HG02885 (cell line): Measurements from ENCODE around the gene NID1.
"Not testable (repeated sequence)": the region's sequence is repeated elsewhere in the genome, so short reads cannot be mapped to it uniquely, and the experiment has no call there.

ENCODE experiments used
- ATAC-seq: cut with Tn5 transposase; IDR thresholded peaks from one replicate; pipeline ENCODE4 v1.9.1; 2021; ENCODE audit warnings: mild to moderate bottlenecking; ENCODE audit not compliant: unreplicated experiment, poor library complexity

The NID1 gene

DNA sequence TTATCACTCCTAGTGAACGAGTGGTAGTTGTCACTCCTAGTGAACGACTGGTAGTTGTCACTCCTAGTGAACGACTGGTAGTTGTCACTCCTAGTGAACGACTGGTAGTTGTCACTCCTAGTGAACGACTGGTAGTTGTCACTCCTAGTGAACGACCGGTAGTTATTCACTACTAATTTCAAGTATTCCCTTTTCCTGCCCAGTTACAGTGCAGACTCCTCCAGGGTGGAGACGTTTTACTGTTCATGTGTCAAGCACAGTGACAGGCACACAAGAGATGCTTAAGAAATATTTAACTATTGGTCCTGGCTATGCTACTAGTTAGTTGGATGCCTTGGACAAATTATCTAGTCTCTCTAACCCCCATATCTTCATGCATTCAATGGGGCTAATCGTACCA lies 61.8 kb downstream of the NID1 start:
- not testable (repeated sequence) for ATAC-seq

- ATAC-seq = no peak
Measured at GRCh38 chr1:236002572-236002971, 62.3 kb downstream of the NID1 start.

- ATAC-seq = no peak
Measured at GRCh38 chr1:236002025-236002390, 62.9 kb downstream of the NID1 start.

GRCh38 chr1:236000781-236001180 lies 64.1 kb downstream of the NID1 start:
- no peak for ATAC-seq

GRCh38 chr1:235999259-235999925 lies 65.5 kb downstream of the NID1 start:
- ATAC-seq = peak; percentile 83

DNA sequence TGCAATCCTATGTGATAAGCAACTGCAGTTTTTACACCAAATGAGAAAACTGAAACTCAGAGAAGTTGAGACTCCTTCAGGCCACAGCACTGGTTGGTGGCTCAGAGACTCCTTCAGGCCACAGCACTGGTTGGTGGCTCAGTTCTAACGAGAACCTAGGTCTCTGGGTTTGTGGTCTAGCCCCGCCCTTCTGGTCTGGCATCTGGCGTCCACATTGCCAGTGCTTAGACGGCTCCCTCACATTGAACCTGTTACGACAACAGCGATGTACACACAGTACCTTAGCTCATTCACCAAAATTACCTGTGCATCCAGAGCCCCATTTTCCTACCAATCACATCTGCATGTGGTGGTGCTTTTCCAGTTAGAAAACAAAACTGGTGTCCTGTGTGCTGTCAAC lies 66.1 kb downstream of the NID1 start:
- peak; percentile 26 for ATAC-seq

- no peak for ATAC-seq
Measured at GRCh38 chr1:235997931-235998330, 67.0 kb downstream of the NID1 start.

DNA sequence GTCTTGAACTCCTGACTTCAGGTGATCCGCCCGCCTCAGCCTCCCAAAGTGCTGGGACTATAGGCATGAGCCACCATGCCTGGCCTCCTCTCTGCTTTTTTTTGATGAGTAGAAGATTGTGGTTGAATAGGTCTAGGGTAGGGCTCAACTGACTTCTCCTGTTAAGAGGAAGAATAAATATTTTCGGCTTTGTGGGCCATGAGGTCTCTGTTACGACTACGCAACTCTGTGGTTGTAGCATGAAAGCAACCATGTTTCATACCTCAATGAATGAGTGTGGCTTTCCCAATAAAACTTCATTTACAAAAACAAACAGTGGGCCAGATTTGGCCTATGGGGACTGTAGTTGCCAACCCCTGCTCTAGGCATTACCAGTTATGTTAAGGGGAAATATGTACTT lies 67.8 kb downstream of the NID1 start:
- no peak for ATAC-seq

GRCh38 chr1:235996048-235996785 lies 68.7 kb downstream of the NID1 start:
- ATAC-seq = peak; percentile 37

GRCh38 chr1:235995511-235995910 lies 69.4 kb downstream of the NID1 start:
- no peak for ATAC-seq

- no peak for ATAC-seq
Measured at GRCh38 chr1:235993652-235994051, 71.2 kb downstream of the NID1 start.

DNA sequence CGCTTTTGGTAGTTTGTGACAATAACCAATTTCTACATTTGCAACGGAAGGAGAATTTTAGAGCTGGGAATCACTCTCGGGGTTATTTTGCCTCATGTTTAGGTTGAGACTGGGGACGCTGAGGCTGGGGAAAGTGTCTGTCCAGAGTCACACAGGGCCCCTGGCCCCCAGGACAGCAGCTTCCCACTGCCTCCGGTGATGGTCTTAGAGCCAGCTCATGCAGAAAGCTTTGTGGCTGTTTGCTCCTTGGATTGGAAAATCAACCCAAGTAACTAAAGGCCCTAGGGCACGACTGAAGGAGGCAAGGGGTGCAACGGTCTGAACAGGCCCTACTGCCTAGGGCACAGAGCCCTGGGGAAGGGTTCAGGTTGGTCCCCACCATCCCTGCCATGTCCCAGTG lies 72.0 kb downstream of the NID1 start:
- ATAC-seq = no peak

DNA sequence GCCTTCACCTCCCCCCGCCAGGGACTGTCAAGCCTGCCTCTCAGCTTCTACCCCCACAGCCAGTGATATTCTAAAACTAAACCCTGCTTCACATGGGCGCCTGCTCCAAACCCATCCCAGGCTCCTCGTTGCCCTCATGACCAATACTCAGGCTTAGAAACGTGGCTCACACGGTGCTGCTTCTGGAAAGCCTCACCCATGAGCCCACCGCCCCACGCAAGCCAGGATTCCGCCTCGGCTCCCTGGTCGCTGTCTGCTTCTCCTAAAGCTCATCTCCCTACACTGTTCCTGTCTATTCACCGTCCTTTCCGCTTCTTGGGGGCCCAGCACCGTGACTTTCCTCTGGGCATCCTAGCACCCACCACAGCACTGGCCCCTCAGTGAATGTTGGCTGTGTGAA lies 72.5 kb downstream of the NID1 start:
- ATAC-seq = no peak

DNA sequence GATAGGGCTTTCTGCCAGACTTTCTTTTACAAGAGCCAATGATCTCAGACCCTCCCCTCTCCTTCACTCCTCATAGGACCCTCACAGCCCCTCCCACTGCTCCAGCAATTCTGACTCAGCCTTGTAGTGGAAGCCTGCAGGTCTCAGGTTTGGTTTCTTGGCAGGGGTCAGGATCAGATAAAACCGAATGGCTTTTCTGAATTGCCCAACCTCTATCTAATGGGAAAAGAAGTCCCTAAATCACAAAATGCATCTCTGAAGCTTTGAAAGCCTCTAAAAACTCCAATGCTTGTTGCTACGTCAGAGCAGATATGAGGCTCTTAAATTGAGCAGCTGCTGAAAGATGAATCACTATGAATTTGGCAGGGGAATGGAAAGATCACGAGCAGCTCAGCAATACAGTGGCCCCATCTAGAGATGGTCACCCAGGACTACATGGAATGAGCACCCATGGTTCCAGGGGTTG lies 74.5 kb downstream of the NID1 start:
- no peak for ATAC-seq

DNA sequence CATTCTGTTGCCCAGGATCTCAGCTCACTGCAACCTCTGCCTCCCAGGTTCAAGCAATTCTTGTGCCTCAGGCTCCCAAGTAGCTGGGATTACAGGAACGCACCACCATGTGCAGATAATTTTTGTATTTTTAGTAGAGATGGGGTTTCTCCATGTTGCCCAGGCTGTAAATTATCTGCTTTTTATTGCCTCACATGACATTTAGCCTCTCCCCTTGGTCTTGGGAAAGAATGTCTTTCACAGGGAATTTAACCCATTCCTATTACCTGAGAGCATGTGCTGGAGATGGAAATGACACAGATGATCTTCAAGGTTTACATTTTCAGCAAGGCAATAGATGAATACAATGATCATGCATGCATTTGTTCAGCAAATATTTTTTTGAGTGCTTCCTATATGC lies 75.8 kb downstream of the NID1 start:
- no peak for ATAC-seq

DNA sequence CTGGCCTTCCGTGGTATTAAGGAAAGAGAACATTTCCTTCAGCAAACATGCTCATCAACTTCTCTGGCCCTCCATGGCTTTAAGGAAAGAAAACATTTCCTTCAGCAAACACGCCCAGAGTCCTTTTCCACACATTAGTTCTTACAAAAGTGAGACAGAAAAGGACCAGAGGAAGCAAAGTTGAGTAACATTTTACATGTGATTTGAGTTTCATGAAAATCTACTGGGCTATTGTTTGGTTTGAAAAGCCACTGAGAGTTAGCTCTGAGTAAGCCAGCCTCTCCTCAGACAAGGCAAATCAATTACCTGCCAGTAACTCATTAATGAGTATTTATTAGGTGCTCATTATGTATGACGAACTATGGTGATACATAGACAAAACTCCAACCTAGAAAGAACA lies 78.0 kb downstream of the NID1 start:
- no peak for ATAC-seq

- ATAC-seq = no peak
Measured at GRCh38 chr1:235984041-235984825, 80.7 kb downstream of the NID1 start.

GRCh38 chr1:235980976-235981375 lies 83.9 kb downstream of the NID1 start:
- no peak for ATAC-seq

GRCh38 chr1:235979716-235980333 lies 85.1 kb downstream of the NID1 start:
- no peak for ATAC-seq

- no peak for ATAC-seq
Measured at GRCh38 chr1:235979176-235979575, 85.7 kb downstream of the NID1 start.

DNA sequence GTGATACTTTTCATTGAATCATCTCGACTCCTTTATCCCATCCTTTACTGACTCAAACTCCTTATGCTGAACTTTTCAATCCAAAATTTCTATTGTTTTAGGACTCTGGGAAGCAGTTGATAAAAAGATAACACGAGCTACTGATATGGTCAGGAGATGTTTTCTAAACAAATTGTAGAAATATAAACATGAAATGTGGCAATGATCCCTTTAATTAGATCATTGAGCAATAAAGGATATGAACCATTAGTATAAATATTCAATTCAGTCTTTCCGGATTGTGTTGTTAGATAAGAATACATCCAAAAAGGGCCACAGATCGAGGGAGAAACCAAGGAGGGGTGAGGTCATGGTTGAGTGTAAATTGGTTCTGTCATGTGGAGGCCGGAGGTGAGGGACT lies 88.4 kb downstream of the NID1 start:
- ATAC-seq = no peak
